H1 (cell line): ENCODE data around the gene MVK. TPM values are rescaled to one million over a fixed set of nuclear protein-coding genes. Genes with fewer than 3 reads are reported as not detected.

Source experiments
- CTCF ChIA-PET: fragments of 300-600 bp; sonication (Branson Sonifier 250); formaldehyde crosslinking; loops from one replicate; lab custom pipeline; 2021; ENCODE audit not compliant: partially characterized antibody; lab: Charles Lee
- POLR2A ChIA-PET: fragments of 300-600 bp; sonication (Branson Sonifier 250); formaldehyde crosslinking; loops from one replicate; lab custom pipeline; 2021; ENCODE audit warnings: inconsistent platforms; ENCODE audit not compliant: partially characterized antibody; lab: Charles Lee
- DNase-seq, 2 experiments: peaks; one replicate each; pipeline versions ENCODE4 v3.0.0 to v3.0.0-alpha.2; 2010 to 2022; ENCODE audit warnings: low spot score in 2 of 2, low read depth in 1 of 2, mixed read lengths in 1 of 2
- FAIRE-seq: peaks from 2 replicates; lab custom pipeline; 2011; peaks lifted over from hg19 to GRCh38; lab: Jason Lieb, UNC
- H2AFZ ChIP-seq: 2 replicates; pipeline ENCODE4 v1.8.1; 2012; ENCODE audit warnings: low read length, inconsistent platforms
- H2AK5ac ChIP-seq: 2 replicates; pipeline ENCODE4 v1.6.1; 2013; ENCODE audit warnings: low read depth, low read length
- H2BK120ac ChIP-seq: replicated peaks from 2 replicates; pipeline ENCODE3; 2013; ENCODE audit warnings: low read depth, low read length, inconsistent platforms
- H2BK12ac ChIP-seq: 2 replicates; pipeline ENCODE4 v1.6.1; 2013; ENCODE audit warnings: low read depth, low read length
- H2BK15ac ChIP-seq: 2 replicates; pipeline ENCODE4 v1.6.1; 2013; ENCODE audit warnings: low read length
- H2BK20ac ChIP-seq: 2 replicates; pipeline ENCODE4 v1.6.1; 2013; ENCODE audit warnings: low read length
- H2BK5ac ChIP-seq: 2 replicates; pipeline ENCODE4 v1.6.1; 2013; ENCODE audit warnings: low read depth, low read length
- H3K14ac ChIP-seq: 2 replicates; pipeline ENCODE4 v1.6.1; 2013; ENCODE audit warnings: inconsistent platforms; ENCODE audit not compliant: insufficient read length
- H3K18ac ChIP-seq: 2 replicates; pipeline ENCODE4 v1.6.1; 2013; ENCODE audit warnings: low read length; ENCODE audit errors: extremely low read depth
- H3K23ac ChIP-seq: 2 replicates; pipeline ENCODE4 v1.6.1; 2013; ENCODE audit warnings: inconsistent platforms; ENCODE audit not compliant: insufficient read length
- H3K23me2 ChIP-seq: 2 replicates; pipeline ENCODE4 v1.6.1; 2013; ENCODE audit warnings: low read depth, low read length
- H3K27ac ChIP-seq: 2 replicates; pipeline ENCODE4 v1.6.1; 2011; ENCODE audit warnings: low read depth, low read length, inconsistent platforms
- H3K27me3 ChIP-seq, 4 experiments: replicated peaks in 1 of 4; 1 replicate in 1 of 4; 2 replicates in 3 of 4; pipeline versions ENCODE4 v1.6.1 to v1.8.1; 2011 to 2013; ENCODE audit warnings: low read length in 3 of 4, mild to moderate bottlenecking in 3 of 4, inconsistent platforms in 2 of 4, mixed read lengths in 2 of 4, moderate library complexity in 1 of 4; ENCODE audit not compliant: control insufficient read depth in 3 of 4, insufficient read depth in 3 of 4; ENCODE audit errors: extremely low read depth in 1 of 4
- H3K36me3 ChIP-seq, 4 experiments: 2 replicates each; pipeline versions ENCODE4 v1.6.1 to v1.8.1; 2011 to 2013; ENCODE audit warnings: mild to moderate bottlenecking in 4 of 4, low read length in 3 of 4, moderate library complexity in 2 of 4, control low read depth in 1 of 4, inconsistent platforms in 1 of 4; ENCODE audit not compliant: insufficient read depth in 4 of 4, control insufficient read depth in 2 of 4
- H3K4ac ChIP-seq: replicated peaks from 2 replicates; pipeline ENCODE3; 2013; ENCODE audit warnings: low read length, low read depth, mixed read lengths, inconsistent platforms; ENCODE audit not compliant: insufficient read length
- H3K4me1 ChIP-seq, 4 experiments: replicated peaks in 1 of 4; 1 replicate in 1 of 4; 2 replicates in 3 of 4; pipeline versions ENCODE4 v1.6.1 to v1.8.1; 2011 to 2013; ENCODE audit warnings: low read length in 3 of 4, inconsistent platforms in 2 of 4, mixed read lengths in 1 of 4; ENCODE audit not compliant: insufficient read depth in 4 of 4, control insufficient read depth in 3 of 4
- H3K4me2 ChIP-seq, 2 experiments: 2 replicates each; pipeline versions ENCODE4 v1.6.1 to v1.8.1; 2011 to 2013; ENCODE audit warnings: low read depth in 2 of 2, low read length in 2 of 2, control low read depth in 1 of 2, inconsistent platforms in 1 of 2, mild to moderate bottlenecking in 1 of 2; ENCODE audit not compliant: insufficient read depth in 1 of 2
- H3K4me3 ChIP-seq, 4 experiments: fragments of 200-600, 300-600 bp in 1 of 4; sonication (generic), shearing (Covaris generic), sonication (Bioruptor Twin) in 1 of 4; 2 replicates each; pipeline versions ENCODE4 v1.5.1 to v1.8.1; 2011 to 2016; ENCODE audit warnings: low read length in 4 of 4, low read depth in 3 of 4, control low read depth in 2 of 4, inconsistent platforms in 2 of 4, mild to moderate bottlenecking in 2 of 4, mixed read lengths in 1 of 4, moderate library complexity in 1 of 4; ENCODE audit not compliant: insufficient read depth in 2 of 4; ENCODE audit errors: extremely low read depth in 1 of 4
- H3K56ac ChIP-seq: replicated peaks from 2 replicates; pipeline ENCODE3; 2013; ENCODE audit warnings: low read depth, mild to moderate bottlenecking, mixed read lengths, low read length, inconsistent platforms; ENCODE audit not compliant: insufficient read length
- H3K79me1 ChIP-seq: 2 replicates; pipeline ENCODE4 v1.6.1; 2013; ENCODE audit warnings: low read depth, low read length, control low read depth
- H3K79me2 ChIP-seq, 2 experiments: 2 replicates each; pipeline versions ENCODE4 v1.6.1 to v1.8.1; 2012 to 2013; ENCODE audit warnings: low read length in 2 of 2, mild to moderate bottlenecking in 2 of 2, inconsistent platforms in 1 of 2; ENCODE audit not compliant: insufficient read depth in 2 of 2, control insufficient read depth in 1 of 2
- H3K9ac ChIP-seq, 4 experiments: replicated peaks in 1 of 4; 1 replicate in 1 of 4; 2 replicates in 3 of 4; pipeline versions ENCODE4 v1.6.1 to v1.8.1; 2011 to 2013; ENCODE audit warnings: low read depth in 3 of 4, low read length in 3 of 4, control low read depth in 2 of 4, mild to moderate bottlenecking in 2 of 4, moderate library complexity in 2 of 4, inconsistent platforms in 1 of 4; ENCODE audit errors: extremely low read depth in 1 of 4
- H3K9me3 ChIP-seq, 2 experiments: 2 replicates each; pipeline versions ENCODE4 v1.6.1 to v1.8.1; 2012 to 2013; ENCODE audit warnings: mild to moderate bottlenecking in 2 of 2, moderate library complexity in 2 of 2, control low read depth in 1 of 2, inconsistent platforms in 1 of 2, low read depth in 1 of 2, low read length in 1 of 2, mixed read lengths in 1 of 2; ENCODE audit not compliant: insufficient read depth in 2 of 2
- H4K20me1 ChIP-seq, 2 experiments: replicated peaks in 1 of 2; 2 replicates each; pipeline versions ENCODE3 to v1.8.1; 2011 to 2013; ENCODE audit warnings: inconsistent platforms in 2 of 2, low read length in 2 of 2, mild to moderate bottlenecking in 1 of 2; ENCODE audit not compliant: insufficient read depth in 2 of 2, control insufficient read depth in 1 of 2
- H4K5ac ChIP-seq: 2 replicates; pipeline ENCODE4 v1.6.1; 2013; ENCODE audit warnings: low read length, low read depth, mixed read lengths, inconsistent platforms; ENCODE audit not compliant: insufficient read length
- H4K8ac ChIP-seq: 2 replicates; pipeline ENCODE4 v1.8.0; 2013; ENCODE audit warnings: mild to moderate bottlenecking, moderate library complexity, low read length, inconsistent platforms; ENCODE audit not compliant: insufficient read depth; ENCODE audit errors: extremely low read depth
- H4K91ac ChIP-seq: replicated peaks from 2 replicates; pipeline ENCODE3; 2013; ENCODE audit warnings: low read length, mixed read lengths, inconsistent platforms; ENCODE audit not compliant: insufficient read length
- BCL11A ChIP-seq, 2 experiments: IDR thresholded peaks; one replicate each; pipeline ENCODE4 v1.6.1; 2011; ENCODE audit warnings: low read depth in 2 of 2, low read length in 2 of 2, mild to moderate bottlenecking in 2 of 2
- CBX5 ChIP-seq: fragments of 300-800, 300-1000 bp; sonication (generic); IDR thresholded peaks from 2 replicates; pipeline ENCODE4 v1.7.1; 2016; ENCODE audit warnings: antibody characterized with exemption, low read length, low read depth
- GTF2F1 ChIP-seq: IDR thresholded peaks from 2 replicates; pipeline ENCODE4 v1.6.1; 2012; ENCODE audit warnings: low read depth, low read length, improper control_type of control experiment, borderline replicate concordance
- HDAC6 ChIP-seq: IDR thresholded peaks from one replicate; pipeline ENCODE4 v1.7.1; 2012; ENCODE audit warnings: low read depth, mild to moderate bottlenecking, inconsistent platforms, low read length, moderate library complexity
- NANOG ChIP-seq: IDR thresholded peaks from 2 replicates; pipeline ENCODE4 v1.6.1; 2011; ENCODE audit warnings: low read length, low read depth, mild to moderate bottlenecking, inconsistent platforms; ENCODE audit not compliant: insufficient read depth, poor library complexity, severe bottlenecking
- POU5F1 ChIP-seq: IDR thresholded peaks from 2 replicates; pipeline ENCODE4 v1.6.1; 2011; ENCODE audit warnings: low read depth, mild to moderate bottlenecking, low read length, moderate library complexity
- RXRA ChIP-seq: IDR thresholded peaks from 2 replicates; pipeline ENCODE4 v1.6.1; 2011; ENCODE audit warnings: low read depth, mild to moderate bottlenecking, low read length, moderate library complexity; ENCODE audit not compliant: insufficient read depth
- SP4 ChIP-seq: IDR thresholded peaks from 2 replicates; pipeline ENCODE4 v1.6.1; 2012; ENCODE audit warnings: low read length, inconsistent platforms
- SRF ChIP-seq: IDR thresholded peaks from 2 replicates; pipeline ENCODE4 v1.6.1; 2011; ENCODE audit warnings: mild to moderate bottlenecking, low read depth, low read length, moderate library complexity
- SUZ12 ChIP-seq: fragments of 200-600 bp; sonication (generic); IDR thresholded peaks from 2 replicates; pipeline ENCODE4 v1.6.1; 2012; ENCODE audit warnings: mild to moderate bottlenecking, inconsistent platforms, low read length, moderate library complexity, mixed read lengths
- TBP ChIP-seq: IDR thresholded peaks from 2 replicates; pipeline ENCODE4 v1.6.1; 2011; ENCODE audit warnings: low read depth, low read length, improper control_type of control experiment
- WGBS, 2 experiments: shearing (Covaris generic) in 1 of 2; methylation state at CpG; one replicate each; pipeline versions ENCODE4 v1.1.6 to v1.1.7; 2013 to 2015; ENCODE audit warnings: low lambda C conversion rate in 2 of 2, mixed read lengths in 2 of 2, inconsistent platforms in 1 of 2, low coverage in 1 of 2, missing lambda C conversion rate in 1 of 2; ENCODE audit not compliant: insufficient replicate concordance in 2 of 2, insufficient coverage in 1 of 2, insufficient read length in 1 of 2; ENCODE audit errors: extremely low coverage in 1 of 2, missing lambda C conversion rate in 1 of 2; 5-methylcytosine and 5-hydroxymethylcytosine counted together
- polyA plus RNA-seq, 7 experiments: library from polyadenylated mRNA; depleted of rRNA in 3 of 7; stranded (reverse) in 5 of 7; unstranded in 2 of 7; fragments of >200 nt in 5 of 7; fragments of 200-250 nt in 2 of 7; gene quantifications; 1 replicate in 5 of 7; 2 replicates in 1 of 7; 4 replicates in 1 of 7; pipeline versions ENCODE4 v1.2.1 to v1.2.3, GENCODE V29; 2011 to 2013; ENCODE audit warnings: missing spikeins in 2 of 7, mixed read lengths in 2 of 7
- total RNA-seq: library from RNA; stranded (reverse); fragmentation: NEBNext Ultra II Directional; extraction: Animal tissue kit (Norgen Biotek cat#: 25700); gene quantifications from 2 replicates; pipeline ENCODE4 v1.2.1, GENCODE V29; 2021
- TF ChIP-seq, protein P1 (sequence below), 3 experiments: IDR thresholded peaks; 1 replicate in 2 of 3; 2 replicates in 1 of 3; pipeline versions ENCODE4 v1.5.1 to v1.6.1; 2011; ENCODE audit warnings: low read length in 3 of 3, mild to moderate bottlenecking in 3 of 3, inconsistent platforms in 2 of 3, low read depth in 1 of 3, moderate library complexity in 1 of 3; ENCODE audit not compliant: insufficient read depth in 1 of 3; ENCODE audit errors: control extremely low read depth in 1 of 3

MVK gene
- total and polyA plus RNA-seq, 2 of the 8 experiments (the other 6 are each of a cell fraction or from before 2014, with no cell fraction given): 15.7 to 20.9 TPM

DNA sequence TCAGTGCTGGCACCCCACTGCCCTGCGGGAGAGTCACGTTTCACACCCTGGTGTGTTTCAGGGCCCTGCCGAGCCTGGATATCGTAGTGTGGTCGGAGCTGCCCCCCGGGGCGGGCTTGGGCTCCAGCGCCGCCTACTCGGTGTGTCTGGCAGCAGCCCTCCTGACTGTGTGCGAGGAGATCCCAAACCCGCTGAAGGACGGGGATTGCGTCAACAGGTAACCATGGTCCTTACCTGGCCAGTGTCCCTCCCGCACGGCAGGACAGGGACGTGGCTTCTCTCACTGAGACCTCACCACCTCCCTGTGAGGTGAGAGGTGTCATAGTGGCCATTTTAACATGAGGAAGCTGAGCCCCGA lies 7.7 kb downstream of the MVK start:
- Histone ChIP-seq H2BK15ac (no peak overlapping the region), H3K4me1 (no peaks in the 10 kb centered on the region), H2AK5ac (no peak overlapping the region), H3K14ac (no peak overlapping the region), H3K36me3 (peaks cover 5 to 54% (median 16%) of the 10 kb centered on the region in 4 experiments; a peak in 6 of 8 replicates), H3K56ac (no peak overlapping the region), H3K18ac (no peak overlapping the region), H3K4me3 (no peak overlapping the region), H3K4ac (no peak overlapping the region), H4K91ac (no peak overlapping the region), H3K27ac (no peak overlapping the region), H4K20me1 (peaks cover 0 to 5% of the 10 kb centered on the region in 2 experiments), H4K8ac (no peak overlapping the region; the same call in 1 of the 2 replicates), H3K23me2 (no peaks in the 10 kb centered on the region), H3K9me3 (no peaks in the 10 kb centered on the region), H3K23ac (no peak overlapping the region), H2BK20ac (no peak overlapping the region), H3K79me2 (no peaks in the 10 kb centered on the region), H3K4me2 (no peak overlapping the region), H3K27me3 (no peaks in the 10 kb centered on the region), H3K79me1 (no peaks in the 10 kb centered on the region; the same call in 1 of the 2 replicates), H2BK5ac (no peak overlapping the region), H2BK12ac (no peak overlapping the region), H2AFZ (no peak overlapping the region), H2BK120ac (no peak overlapping the region), H3K9ac (no peak overlapping the region), H4K5ac (no peak overlapping the region)
- POLR2A ChIA-PET: interaction anchor here (1.4 kb wide), 1 partner anchor 9 kb away, joined by 5 read pairs; no protein-coding TSS in a partner anchor
- DNase-seq (no peak), FAIRE-seq (no peak)
- CTCF ChIA-PET: interaction anchor here (0.9 to 8.0 kb wide), 6 partner anchors 16 to 192 kb away, joined by 3 to 68 read pairs (median 4); no protein-coding TSS in a partner anchor
- WGBS, 2 experiments: 96% methylated on average over 17 of the region's 18 CpGs; no CpG with 5 or more reads in 1 of the 2 experiments
- TF ChIP-seq SP4 (no peak), BCL11A (IDR thresholded peaks at IDR 0.05; ENCODE audit: low read depth in 2 of 2, low read length in 2 of 2) (no peak), CBX5 (no peak), SRF (no peak), SUZ12 (no peak), TBP (no peak), RXRA (no peak), GTF2F1 (no peak), NANOG (no peak), HDAC6 (no peak), POU5F1 (no peak)
- TF ChIP-seq, protein P1, sequence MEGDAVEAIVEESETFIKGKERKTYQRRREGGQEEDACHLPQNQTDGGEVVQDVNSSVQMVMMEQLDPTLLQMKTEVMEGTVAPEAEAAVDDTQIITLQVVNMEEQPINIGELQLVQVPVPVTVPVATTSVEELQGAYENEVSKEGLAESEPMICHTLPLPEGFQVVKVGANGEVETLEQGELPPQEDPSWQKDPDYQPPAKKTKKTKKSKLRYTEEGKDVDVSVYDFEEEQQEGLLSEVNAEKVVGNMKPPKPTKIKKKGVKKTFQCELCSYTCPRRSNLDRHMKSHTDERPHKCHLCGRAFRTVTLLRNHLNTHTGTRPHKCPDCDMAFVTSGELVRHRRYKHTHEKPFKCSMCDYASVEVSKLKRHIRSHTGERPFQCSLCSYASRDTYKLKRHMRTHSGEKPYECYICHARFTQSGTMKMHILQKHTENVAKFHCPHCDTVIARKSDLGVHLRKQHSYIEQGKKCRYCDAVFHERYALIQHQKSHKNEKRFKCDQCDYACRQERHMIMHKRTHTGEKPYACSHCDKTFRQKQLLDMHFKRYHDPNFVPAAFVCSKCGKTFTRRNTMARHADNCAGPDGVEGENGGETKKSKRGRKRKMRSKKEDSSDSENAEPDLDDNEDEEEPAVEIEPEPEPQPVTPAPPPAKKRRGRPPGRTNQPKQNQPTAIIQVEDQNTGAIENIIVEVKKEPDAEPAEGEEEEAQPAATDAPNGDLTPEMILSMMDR (IDR thresholded peaks at IDR 0.05; ENCODE audit: control extremely low read depth in 1 of 3, insufficient read depth in 1 of 3, low read depth in 1 of 3, low read length in 3 of 3): no peak
